MM.1S (cell line): ENCODE measurements around the gene TAS2R8.

Experiments
- DNase-seq: peaks from one replicate; pipeline ENCODE4 v3.0.0-alpha.2; 2015
- H2AFZ ChIP-seq: fragments of 300-600 bp; sonication (generic); 2 replicates; pipeline ENCODE4 v1.6.0; 2016; ENCODE audit warnings: antibody characterized with exemption, low read length
- H3F3A ChIP-seq: fragments of 300-600 bp; sonication (generic); 2 replicates; pipeline ENCODE4 v1.6.1; 2016; ENCODE audit warnings: mild to moderate bottlenecking, antibody characterized with exemption, low read length, moderate library complexity, mixed read lengths; ENCODE audit not compliant: insufficient read depth
- H3K27ac ChIP-seq: fragments of 300-600 bp; sonication (generic); 2 replicates; pipeline ENCODE4 v1.5.1; 2016; ENCODE audit warnings: mild to moderate bottlenecking, low read length
- H3K27me3 ChIP-seq: fragments of 300-600 bp; sonication (generic); replicated peaks from 2 replicates; pipeline ENCODE4 v1.6.0; 2016; ENCODE audit warnings: low read length; ENCODE audit not compliant: insufficient read depth
- H3K36me3 ChIP-seq: fragments of 300-600 bp; sonication (generic); replicated peaks from 2 replicates; pipeline ENCODE4 v1.6.1; 2016; ENCODE audit warnings: mild to moderate bottlenecking, low read length, mixed read lengths; ENCODE audit not compliant: insufficient read depth
- H3K4me1 ChIP-seq: fragments of 300-600 bp; sonication (generic); 2 replicates; pipeline ENCODE4 v1.6.1; 2016; ENCODE audit warnings: low read length, mixed read lengths
- H3K4me2 ChIP-seq: fragments of 300-600 bp; sonication (generic); 2 replicates; pipeline ENCODE4 v1.6.0; 2016; ENCODE audit warnings: low read depth, low read length
- H3K4me3 ChIP-seq: fragments of 300-600 bp; sonication (generic); 2 replicates; pipeline ENCODE4 v1.5.1; 2016; ENCODE audit warnings: low read length, mixed read lengths
- H3K79me2 ChIP-seq: fragments of 300-600 bp; sonication (generic); 2 replicates; pipeline ENCODE4 v1.6.1; 2016; ENCODE audit warnings: mixed run types, low read length, mixed read lengths
- H3K9ac ChIP-seq: fragments of 300-600 bp; sonication (generic); 2 replicates; pipeline ENCODE4 v1.6.1; 2016; ENCODE audit warnings: low read length, mixed read lengths
- H3K9me2 ChIP-seq: fragments of 300-600 bp; sonication (generic); replicated peaks from 2 replicates; pipeline ENCODE4 v1.6.1; 2016; ENCODE audit warnings: mild to moderate bottlenecking, low read length, mixed read lengths; ENCODE audit not compliant: insufficient read depth
- H3K9me3 ChIP-seq: fragments of 300-600 bp; sonication (generic); replicated peaks from 2 replicates; pipeline ENCODE4 v1.6.1; 2016; ENCODE audit warnings: mild to moderate bottlenecking, low read length, mixed read lengths; ENCODE audit not compliant: insufficient read depth
- H4K20me1 ChIP-seq: fragments of 300-600 bp; sonication (generic); 2 replicates; pipeline ENCODE4 v1.6.1; 2016; ENCODE audit warnings: mild to moderate bottlenecking, low read length, moderate library complexity, mixed read lengths; ENCODE audit not compliant: insufficient read depth
- EZH2 ChIP-seq: fragments of 300-600 bp; sonication (generic); optimal IDR thresholded peaks from 2 replicates; pipeline ENCODE3; 2017; ENCODE audit warnings: low read depth, mild to moderate bottlenecking, antibody characterized with exemption, low read length, mixed read lengths
- EZH2phosphoT487 ChIP-seq: fragments of 300-600 bp; sonication (generic); IDR thresholded peaks from 2 replicates; pipeline ENCODE4 v1.6.1; 2018; ENCODE audit warnings: antibody characterized with exemption, low read length
- TF ChIP-seq, protein P1 (sequence below): fragments of 300-600 bp; sonication (generic); IDR thresholded peaks from 2 replicates; pipeline ENCODE4 v1.5.1; 2016; ENCODE audit warnings: antibody characterized with exemption, low read length, mixed read lengths

TAS2R8 gene

GRCh38 chr12:10810068-10810467 lies 3.0 kb upstream of the TAS2R8 start, which contains the start of gene TAS2R9:
TSS of gene TAS2R9 (minus strand) at chr12:10810168. CDS start at chr12:10810075, 93 bp downstream.
- Histone ChIP-seq H3K4me3 (no peak within 1 kb of the TSS), H3K4me2 (no peak within 1 kb of the TSS), H3K4me1 (no peaks in the 10 kb centered on the region), H4K20me1 (no peaks in the 10 kb centered on the region), H3K36me3 (no peaks in the 10 kb centered on the region), H3K27ac (no peak within 1 kb of the TSS), H3K79me2 (no peaks in the 10 kb centered on the region), H3K9me3 (no peaks in the 10 kb centered on the region), H3K9me2 (no peaks in the 10 kb centered on the region), H3K9ac (no peak within 1 kb of the TSS), H3F3A (no peaks in the 10 kb centered on the region), H3K27me3 (no peaks in the 10 kb centered on the region), H2AFZ (no peak within 1 kb of the TSS)
- DNase-seq: no peak
- TF ChIP-seq, protein P1, sequence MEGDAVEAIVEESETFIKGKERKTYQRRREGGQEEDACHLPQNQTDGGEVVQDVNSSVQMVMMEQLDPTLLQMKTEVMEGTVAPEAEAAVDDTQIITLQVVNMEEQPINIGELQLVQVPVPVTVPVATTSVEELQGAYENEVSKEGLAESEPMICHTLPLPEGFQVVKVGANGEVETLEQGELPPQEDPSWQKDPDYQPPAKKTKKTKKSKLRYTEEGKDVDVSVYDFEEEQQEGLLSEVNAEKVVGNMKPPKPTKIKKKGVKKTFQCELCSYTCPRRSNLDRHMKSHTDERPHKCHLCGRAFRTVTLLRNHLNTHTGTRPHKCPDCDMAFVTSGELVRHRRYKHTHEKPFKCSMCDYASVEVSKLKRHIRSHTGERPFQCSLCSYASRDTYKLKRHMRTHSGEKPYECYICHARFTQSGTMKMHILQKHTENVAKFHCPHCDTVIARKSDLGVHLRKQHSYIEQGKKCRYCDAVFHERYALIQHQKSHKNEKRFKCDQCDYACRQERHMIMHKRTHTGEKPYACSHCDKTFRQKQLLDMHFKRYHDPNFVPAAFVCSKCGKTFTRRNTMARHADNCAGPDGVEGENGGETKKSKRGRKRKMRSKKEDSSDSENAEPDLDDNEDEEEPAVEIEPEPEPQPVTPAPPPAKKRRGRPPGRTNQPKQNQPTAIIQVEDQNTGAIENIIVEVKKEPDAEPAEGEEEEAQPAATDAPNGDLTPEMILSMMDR: no peak
- TF ChIP-seq EZH2phosphoT487 (no peak), EZH2 (no peak)

DNA sequence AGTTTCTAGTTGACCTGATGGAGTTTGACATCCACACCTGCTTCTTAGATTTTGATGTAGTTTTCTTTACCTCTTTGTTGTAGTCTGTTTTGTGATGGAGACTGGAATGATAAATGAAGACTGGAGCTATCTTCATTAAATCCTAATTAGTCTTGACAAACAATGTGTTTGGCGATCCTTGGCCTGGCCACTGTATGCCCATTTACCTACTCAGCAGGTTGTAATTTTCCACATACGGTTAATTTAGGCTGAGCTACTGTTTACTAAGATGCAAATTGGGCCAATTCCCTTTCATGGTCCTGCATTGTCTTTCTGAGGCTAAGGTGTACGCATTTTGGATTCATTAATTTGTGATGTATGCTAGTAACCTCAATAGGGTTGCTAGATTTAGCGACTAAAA lies 4.5 kb downstream of the TAS2R8 start, which contains the start of gene TAS2R7:
Gene TAS2R7, minus strand, starts transcription at position 41 of the 400 bp plus-strand sequence. CDS start 57 bp downstream, outside the sequence.
- Histone ChIP-seq H3K4me3 (no peak within 1 kb of the TSS), H3K27ac (no peak within 1 kb of the TSS), H3K9me2 (no peaks in the 10 kb centered on the region), H2AFZ (no peak within 1 kb of the TSS), H3K9ac (no peak within 1 kb of the TSS), H3K27me3 (no peaks in the 10 kb centered on the region), H3K9me3 (no peaks in the 10 kb centered on the region), H4K20me1 (no peaks in the 10 kb centered on the region), H3K4me2 (no peak within 1 kb of the TSS), H3K79me2 (no peaks in the 10 kb centered on the region), H3K36me3 (no peaks in the 10 kb centered on the region), H3F3A (no peaks in the 10 kb centered on the region), H3K4me1 (no peaks in the 10 kb centered on the region)
- DNase-seq: no peak
- TF ChIP-seq EZH2phosphoT487 (no peak), EZH2 (no peak)
- TF ChIP-seq, protein P1: no peak

GRCh38 chr12:10801741-10802140 lies 5.3 kb downstream of the TAS2R8 start:
- H3K4me2 ChIP-seq: no peak overlapping the region
- no peaks in the 10 kb centered on the region for H3K9me3 ChIP-seq
- no peak overlapping the region for H3K27ac ChIP-seq
- H3K36me3 ChIP-seq: no peaks in the 10 kb centered on the region
- H3K9ac ChIP-seq: no peak overlapping the region
- H2AFZ ChIP-seq: no peak overlapping the region
- no peaks in the 10 kb centered on the region for H4K20me1 ChIP-seq
- no peak overlapping the region for H3K4me3 ChIP-seq
- DNase-seq: no peak
- no peaks in the 10 kb centered on the region for H3F3A ChIP-seq
- no peaks in the 10 kb centered on the region for H3K4me1 ChIP-seq
- no peaks in the 10 kb centered on the region for H3K79me2 ChIP-seq
- TF ChIP-seq, protein P1: no peak
- TF ChIP-seq EZH2phosphoT487 (no peak), EZH2 (no peak)
- H3K27me3 ChIP-seq: no peaks in the 10 kb centered on the region
- H3K9me2 ChIP-seq: no peaks in the 10 kb centered on the region
